HG03520 (cell line): ENCODE results near the gene LMNB1.
A peak's percentile ranks its signal among the peaks of the same experiment; 100 is the strongest.
"Not testable (repeated sequence)": the region's sequence is repeated elsewhere in the genome, so short reads cannot be mapped to it uniquely, and the experiment has no call there.

Experiments used
- ATAC-seq: cut with Tn5 transposase; IDR thresholded peaks from one replicate; pipeline ENCODE4 v1.9.1; 2021; ENCODE audit warnings: mild to moderate bottlenecking, moderate library complexity; ENCODE audit not compliant: unreplicated experiment

The LMNB1 gene, protein sequence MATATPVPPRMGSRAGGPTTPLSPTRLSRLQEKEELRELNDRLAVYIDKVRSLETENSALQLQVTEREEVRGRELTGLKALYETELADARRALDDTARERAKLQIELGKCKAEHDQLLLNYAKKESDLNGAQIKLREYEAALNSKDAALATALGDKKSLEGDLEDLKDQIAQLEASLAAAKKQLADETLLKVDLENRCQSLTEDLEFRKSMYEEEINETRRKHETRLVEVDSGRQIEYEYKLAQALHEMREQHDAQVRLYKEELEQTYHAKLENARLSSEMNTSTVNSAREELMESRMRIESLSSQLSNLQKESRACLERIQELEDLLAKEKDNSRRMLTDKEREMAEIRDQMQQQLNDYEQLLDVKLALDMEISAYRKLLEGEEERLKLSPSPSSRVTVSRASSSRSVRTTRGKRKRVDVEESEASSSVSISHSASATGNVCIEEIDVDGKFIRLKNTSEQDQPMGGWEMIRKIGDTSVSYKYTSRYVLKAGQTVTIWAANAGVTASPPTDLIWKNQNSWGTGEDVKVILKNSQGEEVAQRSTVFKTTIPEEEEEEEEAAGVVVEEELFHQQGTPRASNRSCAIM

DNA sequence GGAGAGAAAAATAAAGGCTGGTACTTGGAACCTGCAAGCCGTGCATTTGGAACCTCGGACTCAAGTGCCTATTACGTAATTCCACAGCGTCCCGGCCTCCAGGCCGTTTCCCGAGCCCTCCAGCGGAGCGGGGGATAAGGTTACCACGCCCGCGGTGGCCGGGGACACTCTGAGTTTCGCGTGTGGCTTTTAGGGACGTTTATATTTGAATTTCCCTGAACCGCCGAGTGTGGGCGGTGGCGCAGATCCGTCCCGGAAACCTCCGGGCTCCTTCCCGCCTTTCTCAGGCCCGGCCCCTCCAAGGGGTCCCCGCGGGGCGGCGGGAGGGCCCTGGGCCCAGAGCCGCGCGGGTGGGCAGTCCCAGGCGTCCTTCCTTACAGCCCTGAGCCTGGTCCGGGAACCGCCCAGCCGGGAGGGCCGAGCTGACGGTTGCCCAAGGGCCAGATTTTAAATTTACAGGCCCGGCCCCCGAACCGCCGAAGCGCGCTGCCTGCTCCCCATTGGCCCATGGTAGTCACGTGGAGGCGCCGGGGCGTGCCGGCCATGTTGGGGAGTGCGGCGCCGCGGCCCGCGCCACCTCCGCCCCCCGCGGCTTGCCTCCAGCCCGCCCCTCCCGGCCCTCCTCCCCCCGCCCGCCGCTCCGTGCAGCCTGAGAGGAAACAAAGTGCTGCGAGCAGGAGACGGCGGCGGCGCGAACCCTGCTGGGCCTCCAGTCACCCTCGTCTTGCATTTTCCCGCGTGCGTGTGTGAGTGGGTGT, at the start of gene LMNB1:
Gene LMNB1 (plus strand): TSS at position 638 of the 758 bp plus-strand sequence. CDS start 373 bp downstream, outside the sequence.
- peak; percentile 49 for ATAC-seq

DNA sequence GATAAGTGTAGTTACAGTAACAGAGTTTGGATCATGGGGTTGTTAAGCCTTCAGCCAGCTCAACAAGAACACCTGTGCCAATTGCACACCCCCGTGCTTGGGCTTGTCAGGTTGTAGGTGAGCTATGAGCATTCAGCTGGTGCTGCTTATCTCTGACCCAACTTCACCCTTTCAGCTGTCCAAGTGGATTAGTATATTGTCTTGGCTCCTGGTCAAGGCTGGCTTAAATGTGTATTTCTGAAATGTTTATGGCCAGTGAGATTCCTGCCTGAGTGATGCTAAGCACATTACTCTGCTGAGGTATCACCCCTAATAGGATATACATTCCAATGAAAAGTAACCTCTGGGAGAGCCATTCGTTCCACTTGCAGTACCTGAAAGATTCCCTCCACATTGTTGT, 44.2 kb upstream of the LMNB1 start:
- ATAC-seq, result no peak

GRCh38 chr5:126734573-126734972, 42.4 kb upstream of the LMNB1 start:
- not testable (repeated sequence) for ATAC-seq

- ATAC-seq, result no peak
These were observed 40.8 kb upstream of the LMNB1 start for GRCh38 chr5:126736141-126736540.

DNA sequence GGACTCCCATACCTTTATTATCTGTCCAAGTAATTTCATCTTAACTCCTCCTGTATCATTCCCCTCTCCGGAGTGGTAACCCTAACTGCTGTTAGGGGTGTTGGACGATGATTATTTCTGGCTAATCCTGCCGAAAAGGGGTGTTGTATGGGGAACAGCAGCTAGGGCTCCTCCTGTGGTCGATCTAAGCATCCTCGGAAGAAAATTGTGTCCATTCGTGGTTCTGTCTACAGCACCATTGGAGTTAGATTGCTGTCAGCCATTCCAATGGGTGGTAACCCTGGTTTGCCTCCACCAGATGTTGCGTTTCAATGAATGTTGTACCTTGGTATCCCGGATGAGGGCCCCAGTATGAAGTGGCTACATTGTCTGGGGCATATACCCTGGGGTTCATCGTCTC, 35.6 kb upstream of the LMNB1 start:
- ATAC-seq, result no peak

GRCh38 chr5:126742425-126742824, 34.5 kb upstream of the LMNB1 start:
- no peak for ATAC-seq

DNA sequence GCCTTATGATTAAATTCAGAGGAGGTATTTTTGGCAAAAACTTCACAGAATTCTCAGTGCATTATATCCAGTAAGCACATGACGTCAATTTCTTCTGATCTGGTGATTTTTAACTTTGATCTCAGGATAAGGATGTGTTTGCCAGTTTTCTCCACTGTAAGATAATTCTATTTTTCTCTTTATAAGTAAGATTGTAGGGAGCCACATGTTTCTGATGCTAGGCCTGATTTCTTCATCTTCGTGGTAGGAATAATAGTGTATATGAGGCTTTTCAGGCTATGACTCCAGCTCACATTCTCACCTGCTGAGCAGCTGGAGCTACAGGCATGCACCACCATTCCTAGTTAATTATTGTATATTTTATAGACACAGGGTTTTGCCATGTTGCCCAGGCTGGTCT, 32.1 kb upstream of the LMNB1 start:
- no peak for ATAC-seq

DNA sequence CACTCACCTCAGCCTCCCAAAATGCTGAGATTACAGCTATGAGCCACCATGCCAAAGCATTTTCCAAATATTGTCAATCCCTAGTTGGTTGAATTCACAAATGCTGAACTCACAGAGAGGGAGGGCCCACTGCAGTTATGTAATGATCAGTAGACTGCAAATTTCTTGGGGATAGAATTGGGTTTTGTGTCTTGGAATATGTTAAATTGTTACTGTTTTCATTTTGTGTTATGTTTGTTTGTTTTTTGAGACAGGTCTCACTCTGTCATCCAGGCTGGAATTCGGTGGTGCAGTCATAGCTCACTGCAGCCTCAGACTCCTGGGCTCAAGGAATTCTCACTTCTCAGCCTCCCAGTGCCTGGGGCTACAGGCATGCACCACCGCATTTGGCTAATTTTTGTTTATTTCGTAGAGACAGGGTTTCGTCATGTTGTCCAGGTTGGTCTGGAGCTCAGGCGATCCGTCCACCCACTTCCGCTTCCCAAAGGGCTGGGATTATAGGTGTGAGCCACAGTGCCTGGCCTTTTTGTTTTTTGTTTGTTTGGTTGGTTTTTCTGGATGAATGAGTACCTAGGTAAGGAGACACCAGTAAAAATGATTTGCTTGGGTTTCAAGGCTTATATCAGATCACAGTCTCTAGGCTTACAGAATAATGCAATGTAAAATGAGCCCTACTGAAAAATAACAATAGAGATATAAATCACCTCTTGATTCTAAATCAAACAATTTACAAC, 31.5 kb upstream of the LMNB1 start:
- no peak for ATAC-seq

DNA sequence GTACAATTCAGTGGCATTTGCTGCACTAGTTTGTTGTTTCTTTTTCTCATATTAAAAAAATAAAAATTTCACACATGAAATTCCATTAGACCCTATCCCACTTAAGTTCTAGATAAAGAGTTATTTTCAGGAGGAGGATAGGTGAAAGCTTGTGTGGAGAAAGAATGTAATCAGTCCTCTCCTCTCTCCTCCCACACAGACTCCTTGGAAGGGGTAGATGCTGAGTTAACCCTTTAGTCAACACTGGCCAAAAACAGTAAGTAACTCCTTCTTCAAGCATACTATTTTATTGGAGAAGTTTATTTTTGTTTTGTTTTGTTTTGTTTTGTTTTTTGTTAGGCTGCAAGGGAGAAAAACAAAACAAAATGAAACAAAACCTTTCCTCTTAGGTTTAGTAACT, 30.6 kb upstream of the LMNB1 start:
- no peak for ATAC-seq

- ATAC-seq, result no peak
These were observed 24.7 kb upstream of the LMNB1 start for GRCh38 chr5:126752081-126752785.

- ATAC-seq, result no peak
These were observed 23.7 kb upstream of the LMNB1 start for GRCh38 chr5:126753227-126753626.

GRCh38 chr5:126754609-126755008, 22.3 kb upstream of the LMNB1 start:
- ATAC-seq, result no peak

GRCh38 chr5:126755593-126755992, 21.3 kb upstream of the LMNB1 start:
- no peak for ATAC-seq

DNA sequence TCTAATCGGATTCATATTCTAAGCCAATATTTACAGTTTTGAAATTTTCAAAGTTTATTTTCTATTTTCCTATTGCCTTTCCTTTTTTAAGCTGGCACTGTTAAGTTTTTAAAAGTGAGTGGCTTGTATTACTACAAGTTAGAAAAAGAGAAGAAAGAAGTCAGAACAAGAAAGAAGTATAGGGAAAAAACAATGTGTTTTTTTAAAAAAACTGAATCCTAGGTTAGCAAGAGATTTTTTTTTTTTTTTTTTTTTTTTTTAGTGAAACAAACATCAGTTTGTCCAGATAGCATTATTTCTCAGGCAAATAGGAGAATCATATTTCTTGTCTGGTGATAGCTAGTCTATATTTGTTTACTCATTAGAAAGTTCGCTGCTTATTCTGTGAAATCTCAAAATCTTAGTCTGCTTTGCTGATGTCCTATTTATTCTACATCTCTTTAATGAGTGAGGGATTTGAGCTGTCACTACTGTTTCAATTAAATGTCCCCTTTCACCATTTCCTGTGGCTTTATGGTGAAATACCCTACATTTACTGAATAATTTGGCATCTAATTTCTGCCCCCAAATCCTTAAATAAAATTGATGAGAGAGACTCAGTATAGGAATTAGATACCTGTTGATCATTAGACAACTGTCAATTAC, 19.1 kb upstream of the LMNB1 start:
- no peak for ATAC-seq

DNA sequence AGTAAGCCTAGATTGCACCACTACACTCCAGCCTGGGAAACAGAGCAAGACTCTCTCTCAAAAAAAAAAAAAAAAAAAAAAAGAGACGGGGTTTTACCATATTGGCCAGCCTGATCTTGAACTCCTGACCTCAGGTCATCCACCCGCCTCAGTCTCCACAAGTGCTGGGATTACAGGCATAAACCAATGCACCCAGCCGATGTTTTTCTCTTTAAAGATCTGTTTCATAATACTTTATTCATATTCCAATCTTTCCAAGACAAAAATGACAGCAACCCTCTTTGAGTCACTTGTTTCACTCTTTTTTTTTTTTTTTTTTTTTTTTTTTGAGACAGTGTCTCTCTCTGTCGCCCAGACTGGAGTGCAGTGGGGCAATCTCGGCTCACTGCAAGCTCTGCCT, 13.6 kb upstream of the LMNB1 start:
- ATAC-seq, result no peak

DNA sequence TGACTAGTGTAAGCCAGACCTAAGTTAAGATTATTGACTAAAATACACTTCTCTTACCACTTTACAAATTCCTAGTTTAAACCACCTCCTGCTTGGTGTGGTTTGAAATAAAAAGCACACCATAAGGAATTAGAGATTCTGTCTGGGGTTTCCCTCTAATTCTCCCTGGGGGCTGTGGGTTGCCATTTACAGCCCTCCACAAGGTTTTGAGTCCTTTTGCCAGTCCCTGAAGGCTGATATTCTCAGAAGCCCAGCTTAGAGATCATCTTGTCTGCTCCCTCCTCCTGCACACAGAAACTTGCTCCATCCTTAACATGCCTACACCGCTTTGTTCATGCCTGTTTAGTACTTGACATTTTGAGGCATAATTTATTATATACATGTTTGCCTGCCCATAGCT, 7.2 kb upstream of the LMNB1 start:
- ATAC-seq, result no peak

DNA sequence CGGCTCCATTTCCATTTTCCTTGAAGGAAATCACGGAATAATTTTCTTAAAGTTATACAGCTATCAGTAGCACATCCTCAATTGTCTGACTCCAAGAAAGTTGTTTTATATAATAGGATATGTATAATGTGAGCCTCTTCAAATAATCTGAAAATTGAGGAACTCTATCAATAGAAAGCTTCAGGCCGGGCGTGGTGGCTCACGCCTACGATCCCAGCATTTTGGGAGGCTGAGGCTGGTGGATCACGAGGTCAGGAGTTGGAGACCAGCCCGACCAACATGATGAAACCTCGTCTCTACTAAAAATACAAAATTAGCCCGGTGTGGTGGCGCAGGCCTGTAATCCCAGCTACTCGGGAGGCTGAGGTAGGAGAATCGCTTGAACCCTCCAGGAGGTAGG, 3.4 kb upstream of the LMNB1 start:
- ATAC-seq, result not testable (repeated sequence)

- ATAC-seq, result not testable (repeated sequence)
These were observed 2.3 kb upstream of the LMNB1 start for GRCh38 chr5:126774595-126774994.

GRCh38 chr5:126777257-126777974, 480 bp downstream of the LMNB1 start:
- ATAC-seq, result no peak
